GM18909 (cell line): Measurements from ENCODE around the gene GPSM1.

Source experiments
- ATAC-seq: cut with Tn5 transposase; IDR thresholded peaks from one replicate; pipeline ENCODE4 v1.9.1; 2021; ENCODE audit warnings: mild to moderate bottlenecking; ENCODE audit not compliant: unreplicated experiment, poor library complexity

GPSM1 gene

GRCh38 chr9:136289651-136290507 lies 37.5 kb upstream of the GPSM1 start:
- ATAC-seq = no peak

GRCh38 chr9:136290508-136291000 lies 36.8 kb upstream of the GPSM1 start:
- ATAC-seq = no peak

GRCh38 chr9:136291306-136292025 lies 35.9 kb upstream of the GPSM1 start:
- ATAC-seq = no peak

- no peak for ATAC-seq
These were observed 35.3 kb upstream of the GPSM1 start for GRCh38 chr9:136292026-136292538.

- no peak for ATAC-seq
These were observed 34.5 kb upstream of the GPSM1 start for GRCh38 chr9:136292591-136293448.

GRCh38 chr9:136293476-136294077 lies 33.8 kb upstream of the GPSM1 start:
- no peak for ATAC-seq

GRCh38 chr9:136294437-136294836 lies 32.9 kb upstream of the GPSM1 start:
- no peak for ATAC-seq

- ATAC-seq = no peak
These were observed 32.3 kb upstream of the GPSM1 start for GRCh38 chr9:136295055-136295454.

GRCh38 chr9:136295542-136296433 lies 31.6 kb upstream of the GPSM1 start:
- ATAC-seq = no peak

GRCh38 chr9:136296434-136297015 lies 30.8 kb upstream of the GPSM1 start:
- no peak for ATAC-seq

- no peak for ATAC-seq
These were observed 30.2 kb upstream of the GPSM1 start for GRCh38 chr9:136297016-136297691.

- ATAC-seq = no peak
These were observed 29.3 kb upstream of the GPSM1 start for GRCh38 chr9:136297766-136298735.

GRCh38 chr9:136299116-136299515 lies 28.2 kb upstream of the GPSM1 start:
- no peak for ATAC-seq

- ATAC-seq = no peak
These were observed 27.8 kb upstream of the GPSM1 start for GRCh38 chr9:136299541-136299940.

- no peak for ATAC-seq
These were observed 27.3 kb upstream of the GPSM1 start for GRCh38 chr9:136300016-136300545.

- no peak for ATAC-seq
These were observed 26.5 kb upstream of the GPSM1 start for GRCh38 chr9:136300866-136301265.

- no peak for ATAC-seq
These were observed 24.8 kb upstream of the GPSM1 start for GRCh38 chr9:136302527-136302926.
